Amygdala (tissue), 56 donors: Measurements from ENCODE around the gene S100B.
"Not testable (repeated sequence)": the region's sequence is repeated elsewhere in the genome, so short reads cannot be mapped to it uniquely, and the experiment has no call there.

ENCODE experiments used
- DNase-seq, 56 donors: peaks; one replicate each; lab custom pipeline; 2025; lab: John Stamatoyannopoulos, UW

The S100B gene

DNA sequence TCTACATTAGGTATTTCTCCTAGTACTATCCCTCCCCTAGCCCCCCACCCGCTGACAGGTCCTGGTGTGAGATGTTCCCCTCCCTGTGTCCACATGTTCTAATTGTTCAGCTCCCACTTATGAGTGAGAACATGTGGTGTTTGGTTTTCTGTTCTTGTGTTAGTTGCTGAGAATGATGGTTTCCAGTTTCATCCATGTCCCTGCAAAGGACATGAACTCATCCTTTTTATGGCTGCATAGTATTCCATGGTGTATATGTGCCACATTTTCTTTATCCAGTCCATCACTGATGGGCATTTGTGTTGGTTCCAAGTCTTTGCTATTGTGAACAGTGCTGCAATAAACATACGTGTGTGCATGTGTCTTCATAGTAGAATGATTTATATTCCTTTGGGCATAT lies 26.0 kb upstream of the S100B start:
- not testable (repeated sequence) for DNase-seq

DNA sequence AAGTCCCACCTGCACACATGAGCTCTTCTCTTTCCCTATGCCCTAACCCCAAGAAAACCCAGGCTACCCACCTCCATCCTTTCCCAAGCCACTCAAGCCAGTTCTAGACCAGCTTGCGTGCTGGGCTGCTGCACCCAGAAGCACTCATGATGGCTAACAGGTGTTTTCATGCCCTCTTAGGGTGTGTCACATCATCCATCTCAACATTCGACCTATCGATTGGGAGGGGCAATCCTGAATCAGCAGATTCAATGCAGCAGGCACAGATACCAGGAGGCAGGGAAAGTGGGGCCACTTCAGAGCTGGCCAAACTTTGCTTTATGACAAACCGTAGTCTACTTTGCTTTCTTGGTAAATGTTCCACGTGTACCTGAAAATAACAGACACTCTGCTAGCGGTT lies 24.0 kb upstream of the S100B start:
- no peak for DNase-seq

DNA sequence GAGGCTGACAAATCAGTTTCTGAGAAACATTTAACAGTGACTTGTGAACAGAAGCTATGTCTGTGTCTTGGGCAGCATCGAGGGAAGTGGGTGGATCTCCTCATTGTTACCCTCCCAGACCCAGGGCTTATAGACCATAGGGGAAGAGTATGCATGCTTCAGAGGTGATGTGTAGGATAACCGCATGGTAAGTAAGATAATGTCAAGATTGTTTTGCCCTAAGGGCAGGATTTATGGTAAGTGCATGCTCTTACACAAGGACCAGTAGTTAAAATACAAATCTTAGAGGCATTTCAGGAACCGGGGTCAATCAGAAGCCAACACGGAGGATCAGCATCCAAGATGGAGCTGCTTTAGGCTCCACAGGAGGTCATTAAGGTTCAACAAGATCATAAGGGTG lies 22.8 kb upstream of the S100B start:
- DNase-seq = no peak

DNA sequence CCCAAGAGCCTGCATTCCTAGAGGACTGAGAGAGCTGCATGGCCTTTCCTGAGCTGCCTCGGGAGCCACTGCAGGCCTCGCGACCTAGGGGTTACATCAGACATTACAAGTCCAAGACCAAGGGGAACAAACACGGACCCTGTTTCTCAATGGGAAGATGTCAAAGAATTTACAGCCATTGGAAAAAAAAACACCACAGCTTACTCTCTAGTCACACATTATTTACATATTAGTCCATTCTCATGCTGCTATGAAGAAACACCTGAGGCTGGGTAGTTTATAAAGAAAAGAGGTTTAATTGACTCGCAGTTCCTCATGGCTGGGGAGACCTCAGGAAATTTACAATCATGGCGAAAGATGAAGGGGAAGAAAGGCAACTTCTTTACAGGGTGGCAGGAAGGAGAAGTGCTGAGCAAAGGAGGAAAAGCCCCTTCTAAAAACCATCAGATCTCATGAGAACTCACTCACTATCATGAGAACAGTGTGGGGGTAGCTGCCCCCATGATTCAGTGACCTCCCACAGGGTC lies 22.2 kb upstream of the S100B start:
- no peak for DNase-seq

DNA sequence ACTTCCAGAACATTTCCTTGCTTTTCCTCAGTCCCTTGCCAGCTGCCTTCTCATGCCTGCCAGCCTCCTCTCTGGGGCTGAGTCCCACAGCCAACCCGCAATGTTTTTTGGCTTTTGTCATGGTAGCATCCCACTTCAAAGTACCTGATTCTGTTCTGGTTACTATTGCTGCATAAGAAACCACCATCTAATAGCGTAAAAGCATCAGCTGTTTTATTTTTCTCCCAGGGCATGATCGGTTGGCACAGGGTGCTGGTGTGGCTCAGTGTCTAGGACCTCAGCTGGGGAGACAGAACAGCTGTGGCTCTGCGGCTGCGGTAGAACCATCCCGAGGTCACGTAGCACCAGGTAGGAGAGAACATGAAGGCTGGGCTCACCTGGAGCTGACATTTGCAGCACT lies 21.7 kb upstream of the S100B start:
- DNase-seq = no peak

DNA sequence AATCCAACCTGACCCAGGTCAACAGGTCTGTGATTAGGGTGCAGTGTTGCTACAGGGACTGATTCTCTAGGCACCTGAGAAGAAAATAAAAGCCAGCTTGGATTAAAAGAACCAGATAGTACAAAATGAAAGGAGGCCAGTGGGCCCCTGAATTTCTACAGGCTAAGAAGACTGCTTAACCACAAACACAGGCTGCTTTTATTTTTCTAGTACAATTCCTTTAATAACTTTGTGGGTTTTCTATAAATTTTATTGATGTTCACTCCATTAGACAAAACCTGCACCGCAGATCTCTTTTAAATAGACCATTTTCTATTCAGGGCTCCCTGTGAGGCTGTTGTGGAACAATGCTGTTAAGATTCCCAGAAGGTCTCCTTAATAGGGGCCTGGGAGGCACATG lies 20.9 kb upstream of the S100B start:
- no peak for DNase-seq

DNA sequence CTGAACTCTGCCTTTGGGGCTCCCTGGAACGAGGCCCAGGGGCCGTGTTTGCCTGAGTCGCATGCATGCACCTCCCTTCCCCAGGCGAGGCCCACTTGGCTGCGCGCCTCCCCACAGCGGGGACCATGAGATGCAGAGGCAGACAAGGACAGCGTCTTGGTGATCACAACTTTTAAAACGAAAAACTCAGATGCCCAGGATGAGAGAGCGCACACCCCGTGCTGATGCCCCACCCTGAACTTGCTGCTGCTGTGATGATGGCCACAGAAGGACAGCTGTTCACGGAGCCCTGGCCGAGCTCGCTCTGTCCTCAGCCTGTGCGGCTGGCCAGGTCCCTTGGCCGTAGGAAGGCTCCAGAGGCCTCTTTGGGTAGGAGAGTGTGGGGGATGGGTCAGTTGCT lies 19.2 kb upstream of the S100B start:
- peak in 9 of 56 donors; percentile 19 to 54 (median 32) for DNase-seq

DNA sequence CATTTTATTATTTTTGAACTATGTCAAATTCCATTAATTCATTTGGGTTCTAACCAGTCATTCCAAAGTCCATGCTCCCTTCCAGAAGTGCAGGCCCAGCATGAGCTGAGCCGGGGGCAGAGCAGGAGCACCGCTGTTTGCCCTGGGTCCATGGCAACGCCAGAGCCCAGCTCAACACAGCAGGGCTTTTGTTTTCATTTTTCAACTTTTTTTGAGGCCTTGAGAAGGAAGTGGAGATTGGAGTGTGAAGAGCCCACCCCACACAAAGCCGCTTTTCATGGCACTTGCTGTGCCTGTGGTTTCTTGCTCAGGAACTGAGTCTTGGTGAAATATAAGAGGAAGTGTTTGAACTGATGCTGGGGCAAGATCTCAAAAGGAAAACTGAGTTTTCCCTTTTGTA lies 17.3 kb upstream of the S100B start:
- DNase-seq = peak in 47 of 56 donors; percentile 21 to 89 (median 68)

DNA sequence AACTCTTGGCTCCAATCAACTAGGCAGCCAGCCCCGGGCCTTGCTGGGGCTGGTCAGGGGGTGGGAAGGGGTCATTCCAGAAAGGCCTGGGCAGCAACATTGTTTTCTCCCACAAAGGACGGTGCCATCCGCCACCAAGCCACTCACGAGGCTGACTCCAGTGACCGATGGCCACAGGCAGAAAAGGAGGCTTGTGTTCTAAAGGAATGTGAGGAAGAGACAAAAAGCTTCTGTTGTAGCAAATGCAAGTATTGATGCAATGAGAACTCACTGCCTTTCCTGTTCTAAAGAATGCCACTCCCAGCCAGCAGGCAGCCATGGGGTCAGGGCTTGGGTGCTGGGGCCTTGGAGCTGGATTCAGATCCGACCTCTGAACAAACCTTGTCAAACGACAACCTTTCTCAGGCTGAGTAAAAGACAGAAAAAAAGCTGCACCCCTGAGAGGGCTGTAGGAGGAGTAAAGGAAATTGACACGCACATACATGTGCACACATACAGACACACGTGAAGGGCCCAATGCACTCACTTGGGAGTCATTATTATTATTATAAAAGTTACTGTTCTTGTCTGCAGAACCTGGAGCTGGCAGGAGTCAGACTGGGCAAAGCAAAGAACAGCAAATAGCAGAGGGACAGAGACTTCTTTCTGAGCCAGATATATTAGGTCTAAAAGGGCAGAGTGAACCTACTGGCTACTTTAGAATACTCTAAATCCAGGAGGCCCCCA lies 16.7 kb upstream of the S100B start:
- peak in 50 of 56 donors; percentile 33 to 92 (median 73) for DNase-seq

DNA sequence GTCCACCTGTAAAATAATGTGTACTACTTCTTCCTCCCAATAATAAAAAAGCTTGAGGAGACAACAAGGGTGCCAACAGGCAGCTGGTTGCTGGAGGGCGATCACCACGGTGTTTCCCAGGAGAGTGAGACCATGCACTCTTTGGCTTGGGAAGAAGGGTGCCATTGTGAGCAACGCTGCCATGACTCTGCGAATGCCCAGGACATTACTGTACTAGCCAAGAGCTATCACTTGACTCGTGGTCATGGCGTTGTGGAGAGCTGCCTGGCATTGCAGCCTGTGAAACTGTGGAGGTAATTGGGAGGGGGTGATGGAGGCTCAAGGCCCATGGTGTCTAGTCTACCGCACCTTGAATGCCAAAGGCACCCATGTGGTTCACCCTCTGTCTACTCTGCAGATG lies 16.0 kb upstream of the S100B start:
- peak in 5 of 56 donors; percentile 39 to 71 (median 63) for DNase-seq

DNA sequence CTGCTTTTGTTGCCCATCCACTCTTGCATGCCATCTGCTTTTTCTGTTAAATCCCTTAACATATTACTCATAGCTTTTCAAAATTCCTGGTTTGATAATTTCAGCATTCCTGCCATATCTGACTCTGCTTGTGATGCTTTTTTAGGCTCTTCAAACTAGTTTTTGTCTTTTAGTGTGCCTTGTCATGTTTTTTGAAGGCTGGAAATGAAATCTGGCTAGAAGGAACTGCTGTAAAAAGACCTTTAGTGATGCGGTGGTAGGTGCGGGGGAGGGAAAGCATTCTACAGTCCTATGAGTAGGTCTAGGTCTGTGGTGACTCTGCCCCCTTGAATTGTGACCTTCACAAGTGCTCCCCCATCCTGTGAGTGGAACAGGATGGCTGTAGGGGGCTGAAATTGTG lies 15.0 kb upstream of the S100B start:
- no peak for DNase-seq

DNA sequence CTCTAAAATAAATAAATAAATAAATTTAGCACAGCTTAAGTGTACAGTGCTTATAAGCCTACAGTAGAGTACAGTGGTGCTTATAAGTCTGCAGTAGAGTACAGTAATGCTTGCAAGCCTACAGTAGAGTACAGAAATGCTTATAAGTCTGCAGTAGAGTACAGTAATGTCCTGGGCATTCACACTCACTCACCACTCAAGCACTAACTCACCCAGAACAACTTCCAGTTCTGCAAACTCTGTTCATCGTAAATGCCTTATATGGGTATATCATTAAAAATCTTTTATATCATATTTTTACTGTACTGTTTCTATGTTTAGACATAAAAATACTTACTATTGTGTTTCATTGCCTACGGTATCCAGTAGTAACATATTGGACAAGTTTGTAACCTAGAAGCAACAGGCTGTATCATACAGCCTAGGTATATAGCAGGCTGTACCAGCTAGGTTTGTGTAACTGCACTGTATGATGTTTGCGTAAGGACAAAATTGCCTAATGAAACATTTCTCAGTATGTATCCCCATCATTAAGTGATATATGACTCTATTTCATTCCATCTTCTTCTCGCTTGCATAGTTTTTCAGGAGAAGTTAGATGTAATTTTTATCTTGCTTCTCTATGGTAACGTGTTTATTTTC lies 14.0 kb upstream of the S100B start:
- DNase-seq = no peak

DNA sequence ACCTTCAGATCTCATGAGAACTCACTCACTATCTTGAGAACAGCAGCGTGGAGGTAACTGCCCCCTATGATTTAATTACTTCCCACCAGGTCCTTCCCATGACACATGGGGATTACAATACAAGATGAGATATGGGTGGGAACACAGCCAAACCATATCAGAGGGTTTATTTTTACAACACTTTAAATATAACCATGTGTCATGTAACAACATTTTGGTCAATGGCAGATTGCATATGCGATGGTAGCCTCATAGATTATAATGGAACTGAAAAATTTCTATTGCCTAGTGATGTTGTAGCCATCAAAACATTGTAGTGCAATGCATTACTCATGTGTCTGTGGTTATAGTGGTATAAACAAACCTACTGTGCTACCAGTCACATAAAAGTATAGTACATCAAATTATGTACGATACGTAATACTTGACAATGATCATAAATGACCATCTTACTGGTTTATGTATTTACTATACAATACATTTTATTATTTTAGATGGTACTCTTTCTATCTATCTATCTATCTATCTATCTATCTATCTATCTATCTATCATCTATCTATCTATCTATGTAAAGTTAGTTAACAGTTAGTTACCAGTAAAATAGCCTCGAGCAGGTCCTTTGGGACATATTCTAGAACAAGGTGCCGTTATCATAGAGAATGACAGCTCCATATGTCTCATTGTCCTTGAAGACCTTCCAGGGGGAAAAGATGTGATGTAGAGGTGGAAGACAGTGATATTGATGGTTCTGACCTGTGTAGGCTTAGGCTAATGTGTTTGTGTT lies 12.6 kb upstream of the S100B start:
- DNase-seq = no peak

DNA sequence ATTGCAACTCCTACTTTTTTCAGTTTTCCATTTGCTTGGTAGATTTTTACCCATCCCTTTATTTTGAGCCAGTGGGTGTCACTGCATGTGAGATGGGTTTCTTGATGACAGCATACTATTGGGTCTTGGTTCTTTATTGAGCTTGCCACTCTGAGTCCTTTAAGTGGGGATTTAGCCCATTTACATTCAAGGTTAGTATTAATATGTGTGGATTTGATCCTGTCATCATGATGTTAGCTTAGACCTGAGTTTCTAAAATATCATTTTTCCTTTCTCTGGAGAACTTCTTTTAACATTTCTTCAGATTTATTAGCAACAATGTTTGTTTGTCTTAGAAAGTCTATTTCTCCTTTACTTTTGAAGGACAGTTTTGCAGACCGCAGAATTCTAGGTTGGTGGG lies 11.8 kb upstream of the S100B start:
- no peak for DNase-seq

DNA sequence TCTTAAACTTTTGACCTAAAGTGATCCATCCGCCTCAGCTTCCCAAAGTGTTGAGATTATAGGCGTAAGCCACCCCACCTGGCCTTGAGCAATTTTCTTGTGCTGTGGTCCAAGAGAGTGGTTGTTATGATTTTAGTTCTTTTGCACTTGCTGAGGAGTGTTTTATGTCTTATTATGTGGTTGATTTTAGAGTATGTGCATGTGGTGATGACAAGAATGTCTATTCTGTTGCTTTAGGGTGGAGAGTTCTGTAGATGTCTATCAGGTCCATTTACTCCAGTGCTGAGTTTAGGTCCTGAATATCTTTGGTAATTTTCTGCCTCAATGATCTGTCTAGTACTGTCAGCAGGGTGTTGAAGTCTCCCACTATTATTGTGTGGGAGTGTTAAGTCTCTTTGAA lies 11.2 kb upstream of the S100B start:
- DNase-seq = no peak

DNA sequence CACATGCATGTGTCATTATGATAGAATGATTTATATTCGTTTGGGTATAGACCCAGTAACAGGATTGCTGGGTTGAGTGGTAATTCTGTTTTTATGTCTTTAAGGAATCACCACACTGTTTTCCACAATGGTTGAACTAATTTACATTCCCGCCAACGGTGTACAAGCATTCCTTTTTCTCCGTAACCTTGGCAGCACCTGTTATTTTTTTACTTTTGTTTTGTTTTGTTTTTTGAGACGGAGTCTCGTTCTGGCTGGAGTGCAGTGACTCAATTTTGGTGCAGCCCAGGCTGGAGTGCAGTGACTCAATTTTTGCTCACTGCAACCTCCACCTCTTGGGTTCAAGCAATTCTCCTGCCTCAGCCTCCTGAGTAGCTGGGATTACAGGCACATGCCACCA lies 8.5 kb upstream of the S100B start:
- DNase-seq = no peak

DNA sequence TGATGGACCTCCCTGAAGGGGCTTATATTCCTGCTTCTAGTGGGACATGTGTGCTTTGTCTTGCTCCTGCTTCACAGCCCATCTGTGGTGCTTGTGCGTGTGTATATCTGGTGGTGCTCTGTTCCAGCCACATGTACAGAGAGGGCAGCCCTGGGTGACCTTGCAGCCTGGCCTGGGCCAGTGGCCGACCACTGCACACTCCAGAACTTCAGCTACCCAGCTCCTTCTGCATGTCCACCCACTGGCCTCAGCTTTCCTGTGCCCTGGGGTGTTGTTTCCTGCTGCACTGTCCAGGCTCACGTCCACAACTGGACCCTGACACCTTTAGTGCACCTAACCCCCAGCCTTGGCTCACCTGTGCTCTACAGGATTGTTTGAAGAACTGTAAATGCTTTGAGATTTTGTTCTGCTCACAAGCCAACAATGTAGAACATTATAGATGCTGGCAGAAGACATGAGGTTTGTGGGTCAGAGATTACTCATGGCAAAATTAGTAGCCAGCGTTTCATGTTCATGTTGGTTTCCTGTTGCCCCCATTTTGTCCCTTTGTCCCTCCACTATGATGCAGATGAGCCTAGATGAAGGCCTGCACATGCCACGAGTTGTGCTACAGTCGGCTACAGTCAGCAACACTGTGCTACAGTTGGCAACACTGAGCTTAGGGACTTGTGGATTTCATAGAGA lies 5.3 kb upstream of the S100B start:
- DNase-seq = no peak

DNA sequence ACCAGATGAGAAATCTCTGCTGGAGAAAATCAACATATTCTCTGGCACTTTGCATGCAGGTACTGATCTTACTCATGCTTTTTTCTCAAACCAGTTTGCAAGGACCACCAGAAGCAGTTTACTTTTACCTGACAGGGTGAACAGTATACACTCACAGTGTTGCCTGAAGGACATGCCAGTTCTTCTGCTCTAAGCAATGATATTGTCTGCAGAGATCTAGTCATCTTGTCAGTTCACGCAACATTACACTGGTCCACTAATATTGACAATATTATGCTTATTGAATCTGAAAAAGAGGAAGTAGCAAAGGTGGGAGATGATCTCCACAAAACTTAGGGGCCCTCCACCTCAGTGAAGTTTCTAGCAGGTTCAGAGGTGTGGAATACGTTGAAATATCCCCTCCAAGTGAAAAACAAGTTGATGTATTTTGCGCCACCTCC lies 3.8 kb upstream of the S100B start:
- DNase-seq = no peak

DNA sequence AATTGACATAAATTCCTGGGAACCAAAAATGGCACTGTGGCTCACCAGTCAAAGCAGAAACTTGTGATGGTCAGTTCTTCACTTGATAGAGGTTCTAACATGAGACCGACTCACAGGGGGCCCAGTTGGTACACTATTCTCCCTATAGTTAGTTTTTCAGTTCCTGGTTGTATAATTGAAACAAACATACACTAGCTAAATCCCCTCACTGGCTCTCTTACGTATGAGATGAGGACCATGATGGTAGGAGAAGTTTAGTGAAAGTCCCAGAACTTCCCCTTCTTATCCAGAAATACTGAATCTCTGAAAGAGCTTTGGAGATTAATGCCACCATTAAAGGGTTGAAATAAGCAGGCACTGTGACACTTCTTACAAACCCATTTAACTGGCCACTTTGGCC lies 2.8 kb upstream of the S100B start:
- no peak for DNase-seq

DNA sequence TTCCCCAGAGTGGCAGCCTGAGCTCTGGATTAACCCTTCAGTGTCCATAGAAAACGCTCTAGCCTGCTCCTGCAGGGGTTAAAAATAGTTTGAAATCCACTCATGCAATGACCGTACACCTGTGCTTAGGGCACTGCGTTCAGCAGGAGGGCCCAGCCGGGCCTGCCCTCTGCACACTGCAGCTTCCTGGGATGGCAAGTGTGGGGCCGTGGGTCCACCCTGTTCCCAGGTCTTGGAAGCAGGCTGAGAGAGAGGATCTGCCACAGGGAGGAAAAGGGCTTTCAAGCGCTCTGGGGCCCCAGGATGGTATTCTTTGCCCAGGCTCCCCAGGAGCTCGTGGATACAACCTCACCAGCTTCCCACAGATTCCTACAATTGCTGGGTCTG lies 1.5 kb upstream of the S100B start:
- no peak for DNase-seq
